ENCODE measurements around the gene ENAH.

Gene ENAH

GRCh38 chr1:225587310-225587709, 65.6 kb downstream of the ENAH start:
- no peak for TF ChIP-seq CTCF (IDR thresholded peaks at IDR 0.05; ENCODE audit: low read length)
- TF ChIP-seq EZH2 (IDR thresholded peaks at IDR 0.05; ENCODE audit: borderline replicate concordance, low read length), result no peak
- H3K9ac ChIP-seq (ENCODE audit: low read length), result no peak overlapping the region
- no peaks in the 10 kb centered on the region for H3K79me2 ChIP-seq (ENCODE audit: insufficient read depth, low read length)

GRCh38 chr1:225581186-225581585, 71.7 kb downstream of the ENAH start:
- no peak for TF ChIP-seq EZH2 (IDR thresholded peaks at IDR 0.05; ENCODE audit: borderline replicate concordance, low read length)
- no peak for TF ChIP-seq CTCF (IDR thresholded peaks at IDR 0.05; ENCODE audit: low read length)
- no peaks in the 10 kb centered on the region for H4K20me1 ChIP-seq (ENCODE audit: insufficient read depth, low read length)
- no peak overlapping the region for H3K4me2 ChIP-seq (ENCODE audit: low read length)
- H3K27ac ChIP-seq (ENCODE audit: low read depth, low read length, poor library complexity, severe bottlenecking), result no peak overlapping the region
- no peak overlapping the region for H2AFZ ChIP-seq (ENCODE audit: low read length)
- H3K36me3 ChIP-seq (ENCODE audit: insufficient read depth, low read length), result no peaks in the 10 kb centered on the region
- no peaks in the 10 kb centered on the region for H3K79me2 ChIP-seq (ENCODE audit: insufficient read depth, low read length)
- H3K27me3 ChIP-seq (ENCODE audit: insufficient read depth, low read length), result no peaks in the 10 kb centered on the region
- H3K4me3 ChIP-seq (ENCODE audit: low read depth, low read length, poor library complexity, severe bottlenecking), result no peak overlapping the region
- H3F3A ChIP-seq (ENCODE audit: insufficient read depth, low read length), result no peaks in the 10 kb centered on the region
- H3K9ac ChIP-seq (ENCODE audit: low read length), result no peak overlapping the region
- H3K9me2 ChIP-seq (ENCODE audit: low read depth, low read length), result no peaks in the 10 kb centered on the region
- H3K4me1 ChIP-seq (ENCODE audit: insufficient read depth, low read length, severe bottlenecking), result no peaks in the 10 kb centered on the region
- no peaks in the 10 kb centered on the region for H3K9me3 ChIP-seq (ENCODE audit: low read length)

More at GRCh38 chr1:225587310-225587709, 65.6 kb downstream of the ENAH start:
- H3K4me3 ChIP-seq (ENCODE audit: low read depth, low read length, poor library complexity, severe bottlenecking), result no peak overlapping the region
- no peaks in the 10 kb centered on the region for H4K20me1 ChIP-seq (ENCODE audit: insufficient read depth, low read length)
- H3K9me3 ChIP-seq (ENCODE audit: low read length), result no peaks in the 10 kb centered on the region
- H3K27ac ChIP-seq (ENCODE audit: low read depth, low read length, poor library complexity, severe bottlenecking), result no peak overlapping the region
- H3K4me1 ChIP-seq (ENCODE audit: insufficient read depth, low read length, severe bottlenecking), result no peaks in the 10 kb centered on the region
- H3K27me3 ChIP-seq (ENCODE audit: insufficient read depth, low read length), result peaks cover 3% of the 10 kb centered on the region; the same call in 1 of the 2 replicates
- no peak overlapping the region for H3K4me2 ChIP-seq (ENCODE audit: low read length)
- H2AFZ ChIP-seq (ENCODE audit: low read length), result no peak overlapping the region
- H3F3A ChIP-seq (ENCODE audit: insufficient read depth, low read length), result no peaks in the 10 kb centered on the region
- no peaks in the 10 kb centered on the region for H3K9me2 ChIP-seq (ENCODE audit: low read depth, low read length)
- H3K36me3 ChIP-seq (ENCODE audit: insufficient read depth, low read length), result no peaks in the 10 kb centered on the region

GRCh38 chr1:225580238-225581099, 72.5 kb downstream of the ENAH start:
- no peaks in the 10 kb centered on the region for H3K9me2 ChIP-seq (ENCODE audit: low read depth, low read length)
- no peak overlapping the region for H3K4me2 ChIP-seq (ENCODE audit: low read length)
- H4K20me1 ChIP-seq (ENCODE audit: insufficient read depth, low read length), result no peaks in the 10 kb centered on the region
- H2AFZ ChIP-seq (ENCODE audit: low read length), result no peak overlapping the region
- no peaks in the 10 kb centered on the region for H3F3A ChIP-seq (ENCODE audit: insufficient read depth, low read length)
- H3K9ac ChIP-seq (ENCODE audit: low read length), result no peak overlapping the region
- H3K4me3 ChIP-seq (ENCODE audit: low read depth, low read length, poor library complexity, severe bottlenecking), result no peak overlapping the region
- no peaks in the 10 kb centered on the region for H3K9me3 ChIP-seq (ENCODE audit: low read length)
- H3K79me2 ChIP-seq (ENCODE audit: insufficient read depth, low read length), result no peaks in the 10 kb centered on the region
- H3K27ac ChIP-seq (ENCODE audit: low read depth, low read length, poor library complexity, severe bottlenecking), result no peak overlapping the region
- no peaks in the 10 kb centered on the region for H3K27me3 ChIP-seq (ENCODE audit: insufficient read depth, low read length)
- no peaks in the 10 kb centered on the region for H3K36me3 ChIP-seq (ENCODE audit: insufficient read depth, low read length)
- H3K4me1 ChIP-seq (ENCODE audit: insufficient read depth, low read length, severe bottlenecking), result no peaks in the 10 kb centered on the region
- TF ChIP-seq EZH2 (IDR thresholded peaks at IDR 0.05; ENCODE audit: borderline replicate concordance, low read length) (no peak), CTCF (IDR thresholded peaks at IDR 0.05; ENCODE audit: low read length) (no peak)
